Stimulated activated CD8-positive, alpha-beta memory T cell treated with anti-CD3 and anti-CD28 coated beads, Interleukin-7, amount 100 ng/mL, for 4 hours (primary cell): ENCODE measurements around the gene MRPL10.
"Not testable (repeated sequence)": the region's sequence is repeated elsewhere in the genome, so short reads cannot be mapped to it uniquely, and the experiment has no call there.

Source experiments
- DNase-seq, 2 donors: peaks; one replicate each; pipeline ENCODE4 v3.0.0-alpha.2; 2020; ENCODE audit warnings: low read depth in 2 of 2

MRPL10 gene

DNA sequence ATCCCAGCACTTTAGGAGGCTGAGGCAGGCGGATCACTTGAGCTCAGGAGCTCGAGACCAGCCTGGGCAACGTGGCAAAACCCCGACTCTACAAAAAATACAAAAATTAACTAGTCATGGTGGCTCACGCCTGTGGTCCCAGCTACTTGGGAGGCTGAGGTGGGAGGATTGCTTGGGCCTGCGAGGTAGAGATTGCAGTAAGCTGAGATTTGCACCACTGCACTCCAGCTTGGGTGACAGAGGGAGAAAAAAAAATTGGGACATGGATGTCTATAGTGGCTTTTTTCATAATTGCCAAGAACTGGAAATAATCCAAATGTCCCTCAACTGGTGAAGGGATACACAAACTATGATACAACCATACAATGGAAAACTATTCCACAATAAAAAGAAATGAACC, 38.4 kb downstream of the MRPL10 start:
- DNase-seq, result no peak

DNA sequence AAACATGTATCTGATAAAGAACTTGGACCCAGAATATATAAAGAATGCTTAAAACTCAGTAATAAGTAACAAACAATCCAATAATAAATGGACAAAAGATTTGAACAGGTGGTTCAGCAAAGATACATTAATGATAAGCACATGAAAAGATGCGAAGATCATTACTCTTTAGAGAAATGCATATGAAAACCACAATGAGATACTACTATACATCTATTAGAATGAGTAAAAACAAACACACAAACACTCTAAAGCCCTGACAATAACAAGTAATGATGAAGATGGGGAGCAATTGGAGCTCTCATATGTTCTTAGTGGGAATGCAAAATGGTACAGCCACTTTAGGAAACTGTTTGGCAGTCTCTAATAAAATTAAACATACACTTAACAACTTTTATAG, 38.9 kb downstream of the MRPL10 start:
- DNase-seq, result no peak

- DNase-seq, result no peak
Observed at GRCh38 chr17:47791025-47791424, 40.3 kb downstream of the MRPL10 start.

GRCh38 chr17:47789611-47790561, 41.5 kb downstream of the MRPL10 start:
- DNase-seq, result peak; percentile 11 to 44

GRCh38 chr17:47785538-47786123, 45.7 kb downstream of the MRPL10 start:
- no peak for DNase-seq

- DNase-seq, result no peak
Observed at GRCh38 chr17:47781397-47781796, 49.9 kb downstream of the MRPL10 start.

GRCh38 chr17:47778184-47778635, 53.1 kb downstream of the MRPL10 start:
- no peak for DNase-seq

GRCh38 chr17:47776330-47777197, 54.8 kb downstream of the MRPL10 start:
- DNase-seq, result peak in 1 of 2 donors; percentile 9

DNA sequence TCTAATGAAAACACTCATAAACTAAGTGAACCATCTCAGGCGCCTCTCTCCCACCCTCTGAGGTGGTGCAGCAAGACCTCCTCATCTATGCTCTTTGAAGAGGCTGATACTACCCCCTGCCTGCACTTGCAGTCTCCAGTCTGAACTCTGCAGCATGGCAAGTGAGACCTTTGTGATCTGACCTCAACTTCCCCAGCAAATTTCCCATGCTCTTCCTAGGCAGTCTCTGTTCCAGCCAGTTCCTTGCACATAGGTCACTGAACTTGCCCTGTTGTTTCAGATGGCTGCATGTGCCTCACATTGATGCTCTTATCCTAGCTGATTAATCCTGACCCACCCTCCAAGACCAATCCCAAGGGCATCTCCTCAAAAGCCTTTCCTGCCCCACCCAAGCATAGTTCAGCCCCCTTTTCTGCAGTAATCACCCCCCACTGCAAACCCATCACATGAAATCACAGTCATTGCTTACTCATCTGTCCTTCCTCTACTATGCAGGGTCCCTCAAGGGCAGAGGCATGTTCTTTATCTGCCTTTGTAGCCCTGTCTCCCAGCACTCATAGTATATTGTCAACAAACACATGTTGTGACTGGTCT, 56.3 kb downstream of the MRPL10 start:
- DNase-seq, result no peak

- DNase-seq, result no peak
Observed at GRCh38 chr17:47774331-47774730, 57.0 kb downstream of the MRPL10 start.

- DNase-seq, result not testable (repeated sequence)
Observed at GRCh38 chr17:47773649-47774048, 57.7 kb downstream of the MRPL10 start.
